GM12878 (cell line): Measurements from ENCODE around the gene CANT1. TPM values are rescaled to one million over a fixed set of nuclear protein-coding genes. Genes with fewer than 3 reads are reported as not detected.

Source experiments
- ATAC-seq: fragments of 200-7000 bp; cut with Tn5 transposase; 3 replicates; pipeline ENCODE4 v1.9.1; 2020; ENCODE audit warnings: mild to moderate bottlenecking, moderate library complexity
- BruUV-seq: library from RNA; stranded (reverse); fragments of 400-500 nt; replicated peaks from 2 replicates; lab custom pipeline; 2021; lab: Mats Ljungman, UMichigan
- CTCF ChIA-PET: fragments of 300-600 bp; sonication (Branson Sonifier 250); formaldehyde crosslinking; extraction: SDS; loops from one replicate; lab custom pipeline; 2021; ENCODE audit warnings: inconsistent platforms; lab: Yijun Ruan, JAX
- POLR2A ChIA-PET: fragments of 350-600 bp; formaldehyde crosslinking; extraction: SDS; loops from one replicate; lab custom pipeline; 2021; ENCODE audit warnings: inconsistent platforms; lab: Charles Lee
- RAD21 ChIA-PET: fragments of 300-600 bp; sonication (Branson Sonifier 250); formaldehyde crosslinking; loops from one replicate; lab custom pipeline; 2023; ENCODE audit warnings: antibody characterized with exemption; ENCODE audit not compliant: unreplicated experiment; lab: Charles Lee
- SMC1A ChIA-PET: fragments of 300-600 bp; sonication (Branson Sonifier 250); formaldehyde crosslinking; loops from one replicate; lab custom pipeline; 2023; ENCODE audit not compliant: unreplicated experiment, uncharacterized antibody; lab: Charles Lee
- DNase-seq: peaks from one replicate; pipeline ENCODE4 v3.0.0-alpha.2; 2011; ENCODE audit warnings: low read depth, low spot score
- FAIRE-seq: peaks from 3 replicates; lab custom pipeline; 2011; peaks lifted over from hg19 to GRCh38; lab: Jason Lieb, UNC
- H2AFZ ChIP-seq: 2 replicates; pipeline ENCODE4 v1.6.0; 2011; ENCODE audit warnings: low read depth, low read length, control low read depth; ENCODE audit not compliant: control insufficient read depth
- H3K27ac ChIP-seq: 2 replicates; pipeline ENCODE4 v1.5.1; 2011; ENCODE audit warnings: control low read depth; ENCODE audit not compliant: control insufficient read depth, insufficient read depth
- H3K27me3 ChIP-seq, 2 experiments: replicated peaks in 1 of 2; 2 replicates each; pipeline versions ENCODE4 v1.6.0 to v1.6.1; 2011; ENCODE audit warnings: low read length in 1 of 2; ENCODE audit not compliant: control insufficient read depth in 2 of 2, insufficient read depth in 2 of 2
- H3K36me3 ChIP-seq, 2 experiments: 2 replicates each; pipeline ENCODE4 v1.5.1; 2011; ENCODE audit warnings: low read length in 1 of 2; ENCODE audit not compliant: control insufficient read depth in 2 of 2, insufficient read depth in 2 of 2
- H3K4me1 ChIP-seq: 2 replicates; pipeline ENCODE4 v1.6.1; 2011; ENCODE audit warnings: mild to moderate bottlenecking, low read length, moderate library complexity, mixed read lengths; ENCODE audit not compliant: control insufficient read depth, insufficient read depth
- H3K4me2 ChIP-seq: 2 replicates; pipeline ENCODE4 v1.6.0; 2011; ENCODE audit warnings: control low read depth; ENCODE audit not compliant: control insufficient read depth, insufficient read depth
- H3K4me3 ChIP-seq: fragments of 200-600 bp; sonication (generic); 2 replicates; pipeline ENCODE4 v1.5.1; 2016
- H3K79me2 ChIP-seq: 2 replicates; pipeline ENCODE4 v1.6.0; 2011; ENCODE audit warnings: low read length; ENCODE audit not compliant: control insufficient read depth, insufficient read depth
- H3K9ac ChIP-seq: 2 replicates; pipeline ENCODE4 v1.8.0; 2011; ENCODE audit warnings: low read length, control low read depth, mixed read lengths; ENCODE audit not compliant: control insufficient read depth, insufficient read depth
- H3K9me3 ChIP-seq: replicated peaks from 3 replicates; pipeline ENCODE4 v1.5.1; 2011; ENCODE audit warnings: mild to moderate bottlenecking, low read length; ENCODE audit not compliant: control insufficient read depth, insufficient read depth
- H4K20me1 ChIP-seq: 2 replicates; pipeline ENCODE4 v1.6.0; 2011; ENCODE audit not compliant: control insufficient read depth, insufficient read depth
- ATF2 ChIP-seq: IDR thresholded peaks from 2 replicates; pipeline ENCODE4 v1.6.1; 2012; ENCODE audit warnings: low read length, inconsistent platforms
- CBX3 ChIP-seq: fragments of 200-600 bp; sonication (generic); IDR thresholded peaks from 2 replicates; pipeline ENCODE4 v1.6.1; 2016; ENCODE audit warnings: low read depth, borderline replicate concordance
- CUX1 ChIP-seq: IDR thresholded peaks from 2 replicates; pipeline ENCODE4 v1.6.1; 2012; ENCODE audit warnings: improper control_type of control experiment, low read depth, low read length; ENCODE audit not compliant: insufficient replicate concordance
- RBBP5 ChIP-seq: fragments of 200-600 bp; sonication (generic); conservative IDR thresholded peaks from 2 replicates; pipeline ENCODE4 v1.6.1; 2016
- SIX5 ChIP-seq: IDR thresholded peaks from 2 replicates; pipeline ENCODE4 v1.6.1; 2011; ENCODE audit warnings: mild to moderate bottlenecking, low read depth, low read length, moderate library complexity; ENCODE audit not compliant: severe bottlenecking
- STAT1 ChIP-seq: fragments of 450-650 bp; conservative IDR thresholded peaks from 2 replicates; pipeline ENCODE4 v1.6.1; 2014; ENCODE audit warnings: antibody characterized with exemption, mild to moderate bottlenecking
- TAF1 ChIP-seq: IDR thresholded peaks from 2 replicates; pipeline ENCODE4 v1.6.1; 2011; ENCODE audit warnings: mild to moderate bottlenecking, low read depth, low read length, borderline replicate concordance
- ZBTB33 ChIP-seq: fragments of 450-650 bp; IDR thresholded peaks from 2 replicates; pipeline ENCODE4 v1.6.1; 2017; ENCODE audit warnings: mild to moderate bottlenecking
- ZBTB4 ChIP-seq: fragments of 450-650 bp; formaldehyde crosslinking; IDR thresholded peaks from 2 replicates; pipeline ENCODE4 v1.4.0; 2022; ENCODE audit warnings: mild to moderate bottlenecking, moderate library complexity
- WGBS: methylation state at CpG from one replicate; pipeline ENCODE4 v1.1.6; 2016; ENCODE audit warnings: low lambda C conversion rate; ENCODE audit not compliant: insufficient replicate concordance, insufficient coverage; ENCODE audit errors: missing lambda C conversion rate; 5-methylcytosine and 5-hydroxymethylcytosine counted together
- in situ Hi-C: fragments of 300-500 bp; cut with MboI; formaldehyde crosslinking; loops from 9 replicates; pipeline ENCODE4 v1.14.3; 2018; ENCODE audit warnings: mixed read lengths
- intact Hi-C: fragments of 100-400 bp; cut with micrococcal nuclease; formaldehyde crosslinking; loops from one replicate; pipeline ENCODE4 v1.14.2; 2022; ENCODE audit not compliant: unreplicated experiment
- polyA plus RNA-seq, 11 experiments: library from polyadenylated mRNA; depleted of rRNA in 4 of 11; unstranded in 6 of 11; stranded (reverse) in 5 of 11; fragments of >200 nt; fragmentation: Nextera tagmentation in 4 of 11; fragmentation: Illumina TruSeq in 1 of 11; extraction: Ambion mirVana in 4 of 11; extraction: Trizol in 1 of 11; gene quantifications; 1 replicate in 1 of 11; 2 replicates in 10 of 11; pipeline versions ENCODE4 v1.2.1 to v1.2.3, GENCODE V29; 2011 to 2016; ENCODE audit warnings: inconsistent platforms in 2 of 11, missing spikeins in 2 of 11, low read depth in 1 of 11
- total RNA-seq, 4 experiments: library from RNA; depleted of rRNA in 3 of 4; stranded (reverse); fragments of >200 nt in 3 of 4; fragmentation: Illumina TruSeq in 1 of 4; extraction: Trizol in 1 of 4; gene quantifications; 2 replicates each; pipeline versions ENCODE4 v1.2.1 to v1.2.3, GENCODE V29; 2013 to 2021

CANT1 gene
- total and polyA plus RNA-seq, 10 of the 15 experiments (the other 5 are each of a cell fraction or from before 2014, with no cell fraction given) = 2.2 to 59.2 (median 20.2) TPM

GRCh38 chr17:78966123-78966813 lies 43.3 kb downstream of the CANT1 start:
- RAD21 ChIA-PET = interaction anchor here (0.8 kb wide), 1 partner anchor 101 kb away, joined by 3 read pairs; no protein-coding TSS in a partner anchor
- no peak for TF ChIP-seq CBX3
- TF ChIP-seq ZBTB33 = no peak
- no peak for TF ChIP-seq RBBP5
- TF ChIP-seq ATF2 = no peak
- no peak for TF ChIP-seq TAF1
- TF ChIP-seq CUX1 = no peak
- no peak for TF ChIP-seq STAT1
- no peak for TF ChIP-seq ZBTB4 (CRISPR knock-in tag)
- TF ChIP-seq SIX5 = no peak

More at GRCh38 chr17:78966123-78966813, 43.3 kb downstream of the CANT1 start:
- no TSS peak for BruUV-seq
- intact Hi-C loops (no loop called here), in situ Hi-C loops (loop anchor here (5.0 kb wide), 1 partner anchor 104 kb away; no protein-coding TSS in a partner anchor)
- Histone ChIP-seq H3K27me3 (no peaks in the 10 kb centered on the region), H3K9ac (no peak overlapping the region), H3K79me2 (no peaks in the 10 kb centered on the region), H3K9me3 (no peaks in the 10 kb centered on the region), H3K36me3 (no peaks in the 10 kb centered on the region), H3K27ac (no peak overlapping the region), H2AFZ (no peak overlapping the region), H4K20me1 (no peaks in the 10 kb centered on the region; the same call in 1 of the 2 replicates), H3K4me2 (no peak overlapping the region), H3K4me1 (peaks cover 6% of the 10 kb centered on the region), H3K4me3 (no peak overlapping the region)
- POLR2A ChIA-PET = no interaction called here
- CTCF ChIA-PET = interaction anchor here (1.4 to 4.3 kb wide), 3 partner anchors 100 to 122 kb away, joined by 3 to 24 read pairs (median 4); no protein-coding TSS in a partner anchor
- FAIRE-seq (no peak), ATAC-seq (no peak), DNase-seq (no peak)
- WGBS = 62% methylated on average over 26 of the region's 26 CpGs
- SMC1A ChIA-PET = interaction anchor here (1.5 kb wide), 1 partner anchor 469 kb away, joined by 4 read pairs; no protein-coding TSS in a partner anchor
